Measurements from ENCODE around the gene SCUBE2.
A peak's percentile ranks its signal among the peaks of the same experiment; 100 is the strongest.

DNA sequence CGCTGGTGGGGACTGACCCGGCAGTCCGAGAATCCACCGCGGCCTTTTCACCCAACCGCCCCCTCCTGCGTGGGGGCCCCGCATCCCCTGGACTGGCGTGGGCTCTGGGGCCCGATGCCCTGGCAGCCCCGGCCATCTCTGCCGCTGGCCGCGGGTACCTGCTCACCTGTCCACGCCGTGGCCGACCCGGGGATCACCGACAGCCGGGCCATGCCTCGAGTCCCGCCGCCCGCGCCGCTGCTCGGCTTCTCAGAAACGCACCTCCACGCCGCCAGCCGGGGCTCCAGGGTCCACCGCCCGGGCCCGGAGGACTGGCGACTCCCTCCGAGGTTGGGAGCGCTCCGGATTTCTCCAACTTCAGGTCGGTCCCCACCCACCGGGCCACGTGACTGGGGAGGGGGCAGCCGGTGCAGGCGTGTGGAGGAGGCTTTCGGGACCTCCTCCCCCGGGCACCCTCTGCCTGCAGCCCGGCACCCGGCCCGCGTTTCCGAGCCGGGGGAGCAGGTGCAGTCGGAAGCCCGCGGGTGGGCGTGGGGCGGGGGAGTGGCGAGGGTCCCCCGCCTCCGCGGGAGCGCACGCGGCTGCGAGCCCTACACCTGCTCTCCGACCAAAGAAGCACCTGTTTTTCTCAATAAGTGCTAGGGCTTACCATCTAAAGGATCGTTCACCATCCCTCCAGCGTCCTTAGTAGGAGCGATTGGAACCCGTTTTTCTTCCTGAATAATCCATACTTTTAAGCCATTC, 87.0 kb downstream of the SCUBE2 start:
- TF ChIP-seq, protein P1, sequence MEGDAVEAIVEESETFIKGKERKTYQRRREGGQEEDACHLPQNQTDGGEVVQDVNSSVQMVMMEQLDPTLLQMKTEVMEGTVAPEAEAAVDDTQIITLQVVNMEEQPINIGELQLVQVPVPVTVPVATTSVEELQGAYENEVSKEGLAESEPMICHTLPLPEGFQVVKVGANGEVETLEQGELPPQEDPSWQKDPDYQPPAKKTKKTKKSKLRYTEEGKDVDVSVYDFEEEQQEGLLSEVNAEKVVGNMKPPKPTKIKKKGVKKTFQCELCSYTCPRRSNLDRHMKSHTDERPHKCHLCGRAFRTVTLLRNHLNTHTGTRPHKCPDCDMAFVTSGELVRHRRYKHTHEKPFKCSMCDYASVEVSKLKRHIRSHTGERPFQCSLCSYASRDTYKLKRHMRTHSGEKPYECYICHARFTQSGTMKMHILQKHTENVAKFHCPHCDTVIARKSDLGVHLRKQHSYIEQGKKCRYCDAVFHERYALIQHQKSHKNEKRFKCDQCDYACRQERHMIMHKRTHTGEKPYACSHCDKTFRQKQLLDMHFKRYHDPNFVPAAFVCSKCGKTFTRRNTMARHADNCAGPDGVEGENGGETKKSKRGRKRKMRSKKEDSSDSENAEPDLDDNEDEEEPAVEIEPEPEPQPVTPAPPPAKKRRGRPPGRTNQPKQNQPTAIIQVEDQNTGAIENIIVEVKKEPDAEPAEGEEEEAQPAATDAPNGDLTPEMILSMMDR (IDR thresholded peaks at IDR 0.05), result no peak
- TF ChIP-seq EZH2 (IDR thresholded peaks at IDR 0.05; ENCODE audit: borderline replicate concordance, insufficient read depth, low read depth, low read length, poor library complexity, severe bottlenecking), result peak; percentile 67
